Activated CD4-positive, alpha-beta T cell treated with anti-CD3 and anti-CD28 coated beads for 36 hours (primary cell): ENCODE measurements around the gene FNIP1. TPM values are rescaled to one million over a fixed set of nuclear protein-coding genes. Genes with fewer than 3 reads are reported as not detected.
"Not testable (repeated sequence)": the region's sequence is repeated elsewhere in the genome, so short reads cannot be mapped to it uniquely, and the experiment has no call there.

Experiments
- ATAC-seq: fragments of 200-7000 bp; cut with Tn5 transposase; one replicate; pipeline ENCODE4 v1.10.0; 2021; ENCODE audit warnings: mild to moderate bottlenecking, moderate library complexity
- CTCF ChIA-PET: fragments of 350-600 bp; sonication (Branson Sonifier 250); formaldehyde crosslinking; loops from one replicate; lab custom pipeline; 2021; ENCODE audit warnings: antibody characterized with exemption; lab: Charles Lee
- POLR2A ChIA-PET: fragments of 350-600 bp; sonication (Branson Sonifier 250); formaldehyde crosslinking; loops from one replicate; lab custom pipeline; 2021; ENCODE audit warnings: antibody characterized with exemption, inconsistent platforms; lab: Charles Lee
- DNase-seq: peaks from one replicate; pipeline ENCODE4 v3.0.0-alpha.2; 2020
- H3K27ac Mint-ChIP-seq: one replicate; pipeline ENCODE4 v1.8.0; 2021; ENCODE audit warnings: mixed read lengths
- H3K27me3 Mint-ChIP-seq: one replicate; pipeline ENCODE4 v1.8.0; 2021; ENCODE audit warnings: mixed read lengths
- H3K36me3 Mint-ChIP-seq: one replicate; pipeline ENCODE4 v1.8.0; 2021; ENCODE audit warnings: low read depth, mixed read lengths
- H3K4me1 Mint-ChIP-seq: one replicate; pipeline ENCODE4 v1.8.0; 2021; ENCODE audit warnings: mixed read lengths
- H3K4me3 Mint-ChIP-seq: one replicate; pipeline ENCODE4 v1.8.0; 2021; ENCODE audit warnings: mild to moderate bottlenecking, moderate library complexity, mixed read lengths
- H3K9me3 Mint-ChIP-seq: one replicate; pipeline ENCODE4 v1.8.0; 2021; ENCODE audit warnings: low read depth, mixed read lengths
- intact Hi-C, 2 experiments: fragments of 100-400 bp; cut with DNase I in 1 of 2; cut with micrococcal nuclease in 1 of 2; formaldehyde crosslinking; loops; one replicate each; pipeline versions ENCODE4 v1.14.2 to v1.15.1; 2022 to 2024; cut with DNase I, micrococcal nuclease
- total RNA-seq, 2 experiments: library from RNA; stranded (reverse); gene quantifications; one replicate each; pipeline ENCODE4 v1.2.3, GENCODE V29; 2021

The FNIP1 gene
- total RNA-seq, 2 experiments from 2014 or later, result 14.2 to 16.3 TPM

GRCh38 chr5:131720714-131721113 is 76.1 kb downstream of the FNIP1 start:
- H3K27ac Mint-ChIP-seq, result no peak overlapping the region
- ATAC-seq, result no peak
- no peak for DNase-seq
- peaks cover 4% of the 10 kb centered on the region for H3K9me3 Mint-ChIP-seq
- CTCF ChIA-PET, result no interaction called here
- POLR2A ChIA-PET, result no interaction called here
- intact Hi-C loops, result no loop called here
- H3K27me3 Mint-ChIP-seq, result no peaks in the 10 kb centered on the region
- H3K4me1 Mint-ChIP-seq, result no peaks in the 10 kb centered on the region
- peaks cover 23% of the 10 kb centered on the region for H3K36me3 Mint-ChIP-seq
- no peak overlapping the region for H3K4me3 Mint-ChIP-seq

GRCh38 chr5:131719564-131719963 is 77.3 kb downstream of the FNIP1 start:
- Mint-ChIP-seq H3K27ac (no peak overlapping the region), H3K36me3 (peaks cover 23% of the 10 kb centered on the region), H3K4me3 (no peak overlapping the region), H3K9me3 (peaks cover 4% of the 10 kb centered on the region), H3K27me3 (no peaks in the 10 kb centered on the region), H3K4me1 (no peaks in the 10 kb centered on the region)
- intact Hi-C loops, result no loop called here
- ChIA-PET CTCF (interaction anchor here (1.7 kb wide), 1 partner anchor 9 kb away, joined by 5 read pairs; no protein-coding TSS in a partner anchor), POLR2A (no interaction called here)
- DNase-seq (no peak), ATAC-seq (no peak)

- CTCF ChIA-PET, result interaction anchor here (0.6 to 1.7 kb wide), 3 partner anchors 10 to 1532 kb away, joined by 3 to 5 read pairs (median 4); no protein-coding TSS in a partner anchor
- intact Hi-C loops, result no loop called here
- Mint-ChIP-seq H3K27ac (no peak overlapping the region), H3K4me3 (no peak overlapping the region), H3K36me3 (peaks cover 27% of the 10 kb centered on the region), H3K4me1 (no peaks in the 10 kb centered on the region), H3K9me3 (peaks cover 4% of the 10 kb centered on the region), H3K27me3 (no peaks in the 10 kb centered on the region)
- POLR2A ChIA-PET, result no interaction called here
- DNase-seq, result no peak
- ATAC-seq, result no peak
These were observed 78.3 kb downstream of the FNIP1 start for GRCh38 chr5:131718487-131719014.

- H3K4me1 Mint-ChIP-seq, ATAC-seq, H3K4me3 Mint-ChIP-seq, intact Hi-C loops, CTCF ChIA-PET, H3K27me3 Mint-ChIP-seq, H3K27ac Mint-ChIP-seq, H3K9me3 Mint-ChIP-seq, DNase-seq, POLR2A ChIA-PET: not testable (repeated sequence)
- peaks cover 29% of the 10 kb centered on the region for H3K36me3 Mint-ChIP-seq
These were observed 79.7 kb downstream of the FNIP1 start for GRCh38 chr5:131717164-131717563.

GRCh38 chr5:131716650-131717049 is 80.2 kb downstream of the FNIP1 start:
- Mint-ChIP-seq H3K27ac (no peak overlapping the region), H3K27me3 (no peaks in the 10 kb centered on the region), H3K36me3 (peaks cover 33% of the 10 kb centered on the region), H3K4me3 (no peak overlapping the region), H3K4me1 (peaks cover 2% of the 10 kb centered on the region), H3K9me3 (peaks cover 4% of the 10 kb centered on the region)
- intact Hi-C loops, result no loop called here
- ChIA-PET CTCF (no interaction called here), POLR2A (no interaction called here)
- no peak for DNase-seq
- no peak for ATAC-seq

GRCh38 chr5:131710391-131710790 is 86.4 kb downstream of the FNIP1 start:
- H3K9me3 Mint-ChIP-seq, result no peaks in the 10 kb centered on the region
- CTCF ChIA-PET, result interaction anchor here (0.6 kb wide), 1 partner anchor 30 kb away, joined by 3 read pairs; no protein-coding TSS in a partner anchor
- DNase-seq (no peak), ATAC-seq (no peak)
- no peak overlapping the region for H3K4me3 Mint-ChIP-seq
- POLR2A ChIA-PET, result no interaction called here
- H3K27ac Mint-ChIP-seq, result no peak overlapping the region
- intact Hi-C loops, result no loop called here
- no peaks in the 10 kb centered on the region for H3K27me3 Mint-ChIP-seq
- H3K4me1 Mint-ChIP-seq, result peaks cover 5% of the 10 kb centered on the region
- peaks cover 26% of the 10 kb centered on the region for H3K36me3 Mint-ChIP-seq

- Mint-ChIP-seq H3K4me3 (no peak overlapping the region), H3K36me3 (peaks cover 31% of the 10 kb centered on the region), H3K9me3 (no peaks in the 10 kb centered on the region), H3K27ac (no peak overlapping the region), H3K27me3 (no peaks in the 10 kb centered on the region), H3K4me1 (peaks cover 5% of the 10 kb centered on the region)
- ATAC-seq (no peak), DNase-seq (no peak)
- ChIA-PET CTCF (interaction anchor here (0.6 to 1.4 kb wide), 2 partner anchors 10 to 17 kb away, joined by 4 read pairs; no protein-coding TSS in a partner anchor), POLR2A (no interaction called here)
- intact Hi-C loops, result no loop called here
These were observed 87.8 kb downstream of the FNIP1 start for GRCh38 chr5:131709043-131709442.

- DNase-seq (no peak), ATAC-seq (no peak)
- Mint-ChIP-seq H3K4me3 (no peak overlapping the region), H3K9me3 (no peaks in the 10 kb centered on the region), H3K4me1 (peaks cover 3% of the 10 kb centered on the region), H3K36me3 (peaks cover 40% of the 10 kb centered on the region), H3K27me3 (no peaks in the 10 kb centered on the region), H3K27ac (no peak overlapping the region)
- CTCF ChIA-PET, result interaction anchor here (0.6 kb wide), 1 partner anchor 35 kb away, joined by 3 read pairs; no protein-coding TSS in a partner anchor
- intact Hi-C loops, result no loop called here
- POLR2A ChIA-PET, result no interaction called here
These were observed 90.5 kb downstream of the FNIP1 start for GRCh38 chr5:131706281-131706680.

- Mint-ChIP-seq H3K36me3 (peaks cover 40% of the 10 kb centered on the region), H3K4me1 (no peaks in the 10 kb centered on the region), H3K4me3 (no peak overlapping the region), H3K27me3 (no peaks in the 10 kb centered on the region), H3K27ac (no peak overlapping the region), H3K9me3 (peaks cover 4% of the 10 kb centered on the region)
- ChIA-PET CTCF (interaction anchor here (0.9 kb wide), 1 partner anchor 35 kb away, joined by 3 read pairs; no protein-coding TSS in a partner anchor), POLR2A (no interaction called here)
- DNase-seq (no peak), ATAC-seq (no peak)
- intact Hi-C loops, result no loop called here
These were observed 101.9 kb downstream of the FNIP1 start for GRCh38 chr5:131694926-131695325.

GRCh38 chr5:131693894-131694293 is 102.9 kb downstream of the FNIP1 start:
- Mint-ChIP-seq H3K27me3 (no peaks in the 10 kb centered on the region), H3K9me3 (peaks cover 4% of the 10 kb centered on the region), H3K4me1 (no peaks in the 10 kb centered on the region), H3K27ac (no peak overlapping the region), H3K4me3 (no peak overlapping the region), H3K36me3 (peaks cover 45% of the 10 kb centered on the region)
- ChIA-PET CTCF (no interaction called here), POLR2A (no interaction called here)
- no peak for ATAC-seq
- DNase-seq, result no peak
- intact Hi-C loops, result no loop called here

- Mint-ChIP-seq H3K9me3 (peaks cover 3% of the 10 kb centered on the region), H3K27ac (no peak overlapping the region), H3K36me3 (peaks cover 17% of the 10 kb centered on the region), H3K27me3 (no peaks in the 10 kb centered on the region), H3K4me3 (no peak overlapping the region), H3K4me1 (no peaks in the 10 kb centered on the region)
- CTCF ChIA-PET, result interaction anchor here (0.7 kb wide), 1 partner anchor 269 kb away, joined by 3 read pairs; no protein-coding TSS in a partner anchor
- DNase-seq, result no peak
- POLR2A ChIA-PET, result no interaction called here
- ATAC-seq, result no peak
- intact Hi-C loops, result no loop called here
These were observed 111.2 kb downstream of the FNIP1 start for GRCh38 chr5:131685516-131686171.

- Mint-ChIP-seq H3K27ac (no peak overlapping the region), H3K36me3 (peaks cover 11% of the 10 kb centered on the region), H3K4me3 (no peak overlapping the region), H3K27me3 (no peaks in the 10 kb centered on the region), H3K9me3 (no peaks in the 10 kb centered on the region), H3K4me1 (no peaks in the 10 kb centered on the region)
- ChIA-PET POLR2A (no interaction called here), CTCF (no interaction called here)
- intact Hi-C loops, result no loop called here
- ATAC-seq (no peak), DNase-seq (no peak)
These were observed 112.2 kb downstream of the FNIP1 start for GRCh38 chr5:131684595-131684994.
